T-cell (primary cell): ENCODE data around the gene CHAF1B. TPM values are rescaled to one million over a fixed set of nuclear protein-coding genes. Genes with fewer than 3 reads are reported as not detected.

Experiments used
- ATAC-seq, 4 experiments: fragments of 200-7000 bp in 3 of 4; fragments of 150-1000 bp in 1 of 4; cut with Tn5 transposase; replicated peaks in 1 of 4; 1 replicate in 3 of 4; 2 replicates in 1 of 4; pipeline ENCODE4 v1.10.0; 2021; ENCODE audit warnings: moderate library complexity in 3 of 4, mild to moderate bottlenecking in 2 of 4, moderate number of reproducible peaks in 1 of 4
- CTCF ChIA-PET, 2 donors: fragments of 300-600 bp; sonication (Branson Sonifier 250); formaldehyde crosslinking; loops; one replicate each; lab custom pipeline; 2022; ENCODE audit warnings: antibody characterized with exemption in 2 of 2; lab: Charles Lee
- POLR2A ChIA-PET, 2 donors: fragments of 300-600 bp; sonication (Branson Sonifier 250); formaldehyde crosslinking; loops; one replicate each; lab custom pipeline; 2022; ENCODE audit warnings: antibody characterized with exemption in 2 of 2; lab: Charles Lee
- DNase-seq, 35 experiments: peaks; one replicate each; pipeline versions ENCODE4 v3.0.0 to v3.0.0-alpha.2; 2013 to 2023
- H3K27ac ChIP-seq: one replicate; pipeline ENCODE4 v1.5.1; 2013; ENCODE audit warnings: low read length
- H3K27me3 ChIP-seq, 2 experiments: replicated peaks in 1 of 2; 1 replicate in 1 of 2; 2 replicates in 1 of 2; pipeline versions ENCODE4 v1.6.1 to v1.7.0; 2013; ENCODE audit warnings: low read length in 1 of 2, mixed read lengths in 1 of 2; ENCODE audit not compliant: control insufficient read depth in 2 of 2, insufficient read depth in 2 of 2; ENCODE audit errors: extremely low read depth in 1 of 2
- H3K36me3 ChIP-seq, 2 donors: 1 replicate in 1 of 2; 2 replicates in 1 of 2; pipeline versions ENCODE4 v1.6.1 to v1.7.0; 2013; ENCODE audit warnings: low read length in 1 of 2; ENCODE audit not compliant: control insufficient read depth in 2 of 2, insufficient read depth in 1 of 2; ENCODE audit errors: extremely low read depth in 1 of 2
- H3K4me1 ChIP-seq, 2 experiments: 1 replicate in 1 of 2; 2 replicates in 1 of 2; pipeline versions ENCODE4 v1.6.1 to v1.7.0; 2013; ENCODE audit warnings: low read length in 2 of 2, mixed read lengths in 1 of 2; ENCODE audit not compliant: insufficient read depth in 2 of 2, control insufficient read depth in 1 of 2; ENCODE audit errors: extremely low read depth in 1 of 2
- H3K4me3 ChIP-seq, 2 donors: 1 replicate in 1 of 2; 2 replicates in 1 of 2; pipeline versions ENCODE4 v1.5.1 to v1.7.0; 2013; ENCODE audit warnings: mild to moderate bottlenecking in 2 of 2, low read length in 1 of 2, moderate library complexity in 1 of 2; ENCODE audit not compliant: control insufficient read depth in 1 of 2; ENCODE audit errors: extremely low read depth in 1 of 2
- H3K9me3 ChIP-seq: 2 replicates; pipeline ENCODE4 v1.7.0; 2013
- H3K27ac Mint-ChIP-seq, 2 donors: one replicate each; pipeline ENCODE4 v1.8.0; 2020 to 2021; ENCODE audit warnings: mild to moderate bottlenecking in 2 of 2, mixed read lengths in 2 of 2
- H3K27me3 Mint-ChIP-seq, 2 donors: one replicate each; pipeline ENCODE4 v1.8.0; 2021 to 2022; ENCODE audit warnings: mixed read lengths in 2 of 2
- H3K36me3 Mint-ChIP-seq: one replicate; pipeline ENCODE4 v1.8.0; 2021; ENCODE audit warnings: mixed read lengths
- H3K4me1 Mint-ChIP-seq, 3 donors: one replicate each; pipeline ENCODE4 v1.8.0; 2020 to 2022; ENCODE audit warnings: mixed read lengths in 3 of 3, mild to moderate bottlenecking in 1 of 3
- H3K4me3 Mint-ChIP-seq, 3 donors: one replicate each; pipeline ENCODE4 v1.8.0; 2020 to 2022; ENCODE audit warnings: mild to moderate bottlenecking in 3 of 3, mixed read lengths in 3 of 3, moderate library complexity in 3 of 3
- H3K9me3 Mint-ChIP-seq, 3 donors: one replicate each; pipeline ENCODE4 v1.8.0; 2020 to 2022; ENCODE audit warnings: mixed read lengths in 3 of 3
- WGBS: methylation state at CpG from one replicate; pipeline ENCODE4 v1.1.5; 2013; ENCODE audit warnings: missing lambda C conversion rate; ENCODE audit not compliant: insufficient coverage; 5-methylcytosine and 5-hydroxymethylcytosine counted together
- total RNA-seq, 35 experiments: library from RNA in 6 of 35; stranded (reverse) in 6 of 35; fragments of 120-200 nt in 1 of 35; gene quantifications; one replicate each; pipeline versions ENCODE4 v1.2.1 to v1.2.4 and lab custom pipeline; 2013 to 2026

Gene CHAF1B
- total RNA-seq, 5 donors from 2014 or later (not counting 1 experiment from before 2014, with no cell fraction given), result 2.1 to 5.1 (median 3.5) TPM

GRCh38 chr21:36461277-36461917, 76.2 kb downstream of the CHAF1B start:
- no peak overlapping the region for H3K4me3 ChIP-seq
- H3K9me3 Mint-ChIP-seq, result no peaks in the 10 kb centered on the region
- H3K4me3 Mint-ChIP-seq, result no peak overlapping the region
- no peak overlapping the region for H3K27ac ChIP-seq
- 94% methylated on average over 34 of the region's 34 CpGs for WGBS
- H3K36me3 ChIP-seq, result no peaks in the 10 kb centered on the region
- no peak overlapping the region for H3K27ac Mint-ChIP-seq
- H3K27me3 Mint-ChIP-seq, result peaks cover 7 to 12% of the 10 kb centered on the region in 2 donors
- no peak for DNase-seq
- H3K27me3 ChIP-seq, result peaks cover 0 to 25% of the 10 kb centered on the region in 2 experiments
- H3K4me1 ChIP-seq, result no peaks in the 10 kb centered on the region
- ChIA-PET POLR2A (no interaction called here), CTCF (no interaction called here)
- no peaks in the 10 kb centered on the region for H3K4me1 Mint-ChIP-seq
- no peak for ATAC-seq
- H3K9me3 ChIP-seq, result no peaks in the 10 kb centered on the region
- H3K36me3 Mint-ChIP-seq, result no peaks in the 10 kb centered on the region

- ChIA-PET CTCF (no interaction called here), POLR2A (no interaction called here)
- Histone ChIP-seq H3K36me3 (no peaks in the 10 kb centered on the region), H3K27ac (no peak overlapping the region), H3K9me3 (no peaks in the 10 kb centered on the region), H3K4me3 (no peak overlapping the region), H3K4me1 (no peaks in the 10 kb centered on the region), H3K27me3 (peaks cover 0 to 25% of the 10 kb centered on the region in 2 experiments)
- 86% methylated on average over 8 of the region's 14 CpGs for WGBS
- peaks cover 7 to 12% of the 10 kb centered on the region in 2 donors for H3K27me3 Mint-ChIP-seq
- no peak overlapping the region for H3K4me3 Mint-ChIP-seq
- no peak overlapping the region for H3K27ac Mint-ChIP-seq
- no peaks in the 10 kb centered on the region for H3K9me3 Mint-ChIP-seq
- H3K36me3 Mint-ChIP-seq, result no peaks in the 10 kb centered on the region
- ATAC-seq, result no peak
- no peak for DNase-seq
- H3K4me1 Mint-ChIP-seq, result no peaks in the 10 kb centered on the region
These were observed 76.8 kb downstream of the CHAF1B start for GRCh38 chr21:36461918-36462486.

- DNase-seq, result no peak
These were observed 78.0 kb downstream of the CHAF1B start for GRCh38 chr21:36463204-36463603.

GRCh38 chr21:36463991-36464390, 78.8 kb downstream of the CHAF1B start:
- Mint-ChIP-seq H3K4me3 (no peak overlapping the region), H3K27ac (no peak overlapping the region), H3K4me1 (no peaks in the 10 kb centered on the region), H3K27me3 (peaks cover 7 to 14% of the 10 kb centered on the region in 2 donors), H3K36me3 (no peaks in the 10 kb centered on the region), H3K9me3 (no peaks in the 10 kb centered on the region)
- H3K9me3 ChIP-seq, result no peaks in the 10 kb centered on the region
- DNase-seq, result no peak
- ChIA-PET POLR2A (no interaction called here), CTCF (no interaction called here)
- H3K27ac ChIP-seq, result no peak overlapping the region
- no peak for ATAC-seq
- H3K4me3 ChIP-seq, result no peak overlapping the region
- peaks cover 0 to 29% of the 10 kb centered on the region in 2 experiments for H3K27me3 ChIP-seq
- H3K4me1 ChIP-seq, result no peaks in the 10 kb centered on the region
- no peaks in the 10 kb centered on the region for H3K36me3 ChIP-seq
- WGBS, result 47% methylated on average over 7 of the region's 10 CpGs

More at GRCh38 chr21:36463204-36463603, 78.0 kb downstream of the CHAF1B start:
- H3K4me1 ChIP-seq, result no peaks in the 10 kb centered on the region
- no peak overlapping the region for H3K4me3 ChIP-seq
- H3K9me3 ChIP-seq, result no peaks in the 10 kb centered on the region
- Mint-ChIP-seq H3K27ac (no peak overlapping the region), H3K36me3 (no peaks in the 10 kb centered on the region), H3K27me3 (peaks cover 7 to 14% of the 10 kb centered on the region in 2 donors), H3K4me3 (no peak overlapping the region), H3K4me1 (no peaks in the 10 kb centered on the region), H3K9me3 (no peaks in the 10 kb centered on the region)
- WGBS, result 90% methylated on average over 9 of the region's 10 CpGs
- ChIA-PET POLR2A (no interaction called here), CTCF (no interaction called here)
- no peak for ATAC-seq
- H3K36me3 ChIP-seq, result no peaks in the 10 kb centered on the region
- peaks cover 0 to 29% of the 10 kb centered on the region in 2 experiments for H3K27me3 ChIP-seq
- no peak overlapping the region for H3K27ac ChIP-seq

GRCh38 chr21:36464590-36464989, 79.4 kb downstream of the CHAF1B start:
- Histone ChIP-seq H3K4me1 (no peaks in the 10 kb centered on the region), H3K27me3 (peaks cover 0 to 24% of the 10 kb centered on the region in 2 experiments), H3K9me3 (no peaks in the 10 kb centered on the region), H3K36me3 (no peaks in the 10 kb centered on the region), H3K27ac (no peak overlapping the region), H3K4me3 (no peak overlapping the region)
- no peak overlapping the region for H3K4me3 Mint-ChIP-seq
- POLR2A ChIA-PET, result no interaction called here
- no peaks in the 10 kb centered on the region for H3K4me1 Mint-ChIP-seq
- ATAC-seq, result no peak
- H3K36me3 Mint-ChIP-seq, result no peaks in the 10 kb centered on the region
- CTCF ChIA-PET, result no interaction called here
- 75% methylated on average over 2 of the region's 3 CpGs for WGBS
- H3K27ac Mint-ChIP-seq, result no peak overlapping the region
- no peaks in the 10 kb centered on the region for H3K9me3 Mint-ChIP-seq
- peaks cover 7 to 14% of the 10 kb centered on the region in 2 donors for H3K27me3 Mint-ChIP-seq
- no peak for DNase-seq

- no peaks in the 10 kb centered on the region for H3K4me1 Mint-ChIP-seq
- H3K9me3 Mint-ChIP-seq, result no peaks in the 10 kb centered on the region
- ATAC-seq, result no peak
- H3K27me3 Mint-ChIP-seq, result peaks cover 7 to 11% of the 10 kb centered on the region in 2 donors
- Histone ChIP-seq H3K27ac (no peak overlapping the region), H3K36me3 (no peaks in the 10 kb centered on the region), H3K4me3 (no peak overlapping the region), H3K4me1 (no peaks in the 10 kb centered on the region), H3K27me3 (peaks cover 0 to 21% of the 10 kb centered on the region in 2 experiments), H3K9me3 (no peaks in the 10 kb centered on the region)
- CTCF ChIA-PET, result no interaction called here
- H3K36me3 Mint-ChIP-seq, result no peaks in the 10 kb centered on the region
- no peak for DNase-seq
- POLR2A ChIA-PET, result no interaction called here
- no peak overlapping the region for H3K4me3 Mint-ChIP-seq
- 79% methylated on average over 5 of the region's 8 CpGs for WGBS
- H3K27ac Mint-ChIP-seq, result no peak overlapping the region
These were observed 80.3 kb downstream of the CHAF1B start for GRCh38 chr21:36465478-36465877.
